Measurements from ENCODE around the gene ARHGAP10. TPM values are rescaled to one million over a fixed set of nuclear protein-coding genes. Genes with fewer than 3 reads are reported as not detected.

The ARHGAP10 gene
- total and polyA plus RNA-seq, 10 of the 15 experiments (the other 5 are each of a cell fraction or from before 2014, with no cell fraction given) = 1.3 to 25.8 (median 17.2) TPM

GRCh38 chr4:147814376-147814775 lies 82.5 kb downstream of the ARHGAP10 start:
- Histone ChIP-seq H2AFZ (ENCODE audit: control insufficient read depth, low read depth, low read length) (no peak overlapping the region), H4K20me1 (ENCODE audit: control insufficient read depth, insufficient read depth) (no peaks in the 10 kb centered on the region; the same call in 1 of the 2 replicates), H3K4me3 (no peak overlapping the region), H3K9ac (ENCODE audit: control insufficient read depth, insufficient read depth, low read length) (no peak overlapping the region), H3K27me3 (replicated peaks in 1 of 2; ENCODE audit: control insufficient read depth in 2 of 2, insufficient read depth in 2 of 2, low read length in 1 of 2) (no peaks in the 10 kb centered on the region), H3K4me2 (ENCODE audit: control insufficient read depth, insufficient read depth) (no peak overlapping the region), H3K27ac (ENCODE audit: control insufficient read depth, insufficient read depth) (no peak overlapping the region), H3K4me1 (ENCODE audit: control insufficient read depth, insufficient read depth, low read length) (peaks cover under 1% of the 10 kb centered on the region; the same call in 1 of the 2 replicates), H3K79me2 (ENCODE audit: control insufficient read depth, insufficient read depth, low read length) (peaks cover 40% of the 10 kb centered on the region), H3K36me3 (ENCODE audit: control insufficient read depth in 2 of 2, insufficient read depth in 2 of 2, low read length in 1 of 2) (0 out of 4 replicates have a peak, but pooled peaks cover 0 to under 1% of the 10 kb centered on the region in 2 experiments), H3K9me3 (replicated peaks; ENCODE audit: control insufficient read depth, insufficient read depth, low read length) (no peaks in the 10 kb centered on the region)
- ATAC-seq = no peak
- WGBS (ENCODE audit: insufficient coverage, insufficient replicate concordance, low lambda C conversion rate, missing lambda C conversion rate) = 98% methylated on average over 3 of the region's 3 CpGs
- ChIA-PET CTCF (interaction anchor here (1.1 to 1.2 kb wide), 3 partner anchors 18 to 52 kb away, joined by 3 to 4 read pairs (median 3); no protein-coding TSS in a partner anchor), POLR2A (no interaction called here), RAD21 (ENCODE audit: unreplicated experiment) (no interaction called here), SMC1A (ENCODE audit: uncharacterized antibody, unreplicated experiment) (no interaction called here)
- no peak for DNase-seq (ENCODE audit: low read depth, low spot score)
- no peak for FAIRE-seq
- no peak for TF ChIP-seq GATAD2B (conservative IDR thresholded peaks at IDR 0.05; ENCODE audit: low read depth)
- no peak for TF ChIP-seq CEBPZ (IDR thresholded peaks at IDR 0.05; ENCODE audit: low read depth, low read length)
- TF ChIP-seq KDM1A (IDR thresholded peaks at IDR 0.05; ENCODE audit: borderline replicate concordance) = no peak
- TF ChIP-seq EP300 (IDR thresholded peaks at IDR 0.05; ENCODE audit: borderline replicate concordance in 1 of 2, control insufficient read depth in 1 of 2, low read depth in 2 of 2, low read length in 2 of 2) = no peak
- TF ChIP-seq HCFC1 (IDR thresholded peaks at IDR 0.05; ENCODE audit: low read length) = no peak
- no peak for TF ChIP-seq TAF1 (IDR thresholded peaks at IDR 0.05; ENCODE audit: borderline replicate concordance, low read depth, low read length)
- TF ChIP-seq, protein P1, sequence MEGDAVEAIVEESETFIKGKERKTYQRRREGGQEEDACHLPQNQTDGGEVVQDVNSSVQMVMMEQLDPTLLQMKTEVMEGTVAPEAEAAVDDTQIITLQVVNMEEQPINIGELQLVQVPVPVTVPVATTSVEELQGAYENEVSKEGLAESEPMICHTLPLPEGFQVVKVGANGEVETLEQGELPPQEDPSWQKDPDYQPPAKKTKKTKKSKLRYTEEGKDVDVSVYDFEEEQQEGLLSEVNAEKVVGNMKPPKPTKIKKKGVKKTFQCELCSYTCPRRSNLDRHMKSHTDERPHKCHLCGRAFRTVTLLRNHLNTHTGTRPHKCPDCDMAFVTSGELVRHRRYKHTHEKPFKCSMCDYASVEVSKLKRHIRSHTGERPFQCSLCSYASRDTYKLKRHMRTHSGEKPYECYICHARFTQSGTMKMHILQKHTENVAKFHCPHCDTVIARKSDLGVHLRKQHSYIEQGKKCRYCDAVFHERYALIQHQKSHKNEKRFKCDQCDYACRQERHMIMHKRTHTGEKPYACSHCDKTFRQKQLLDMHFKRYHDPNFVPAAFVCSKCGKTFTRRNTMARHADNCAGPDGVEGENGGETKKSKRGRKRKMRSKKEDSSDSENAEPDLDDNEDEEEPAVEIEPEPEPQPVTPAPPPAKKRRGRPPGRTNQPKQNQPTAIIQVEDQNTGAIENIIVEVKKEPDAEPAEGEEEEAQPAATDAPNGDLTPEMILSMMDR (IDR thresholded peaks at IDR 0.05 in 2 of 3, conservative IDR thresholded peaks at IDR 0.05 in 1 of 3; ENCODE audit: control insufficient read depth in 2 of 3, extremely low read depth in 1 of 3, insufficient read depth in 1 of 3, low read depth in 3 of 3, low read length in 3 of 3) = no peak
- no peak for TF ChIP-seq SMAD1 (IDR thresholded peaks at IDR 0.05; ENCODE audit: low read depth, partially characterized antibody)
- TF ChIP-seq CHD1 (IDR thresholded peaks at IDR 0.05; ENCODE audit: low read depth, low read length) = no peak
- no peak for TF ChIP-seq FOXK2 (IDR thresholded peaks at IDR 0.05)
- TF ChIP-seq BRCA1 (IDR thresholded peaks at IDR 0.05; ENCODE audit: low read depth, low read length) = no peak
- no peak for TF ChIP-seq ZBTB40 (IDR thresholded peaks at IDR 0.05; ENCODE audit: borderline replicate concordance)
- no peak for TF ChIP-seq IRF4 (IDR thresholded peaks at IDR 0.05; ENCODE audit: low read depth, low read length)
- TF ChIP-seq EZH2 (IDR thresholded peaks at IDR 0.05; ENCODE audit: borderline replicate concordance, control insufficient read depth, low read depth, low read length) = no peak
- TF ChIP-seq RCOR1 (conservative IDR thresholded peaks at IDR 0.05; ENCODE audit: low read depth, low read length) = no peak
- no TSS peak for BruUV-seq (replicated peaks)
- intact Hi-C loops (cut with micrococcal nuclease; ENCODE audit: unreplicated experiment) (no loop called here), in situ Hi-C loops (cut with MboI) (no loop called here)

Measured in GM12878 (cell line).